H1 (cell line): Measurements from ENCODE around the gene LDB1. TPM values are rescaled to one million over a fixed set of nuclear protein-coding genes. Genes with fewer than 3 reads are reported as not detected.
A peak's percentile ranks its signal among the peaks of the same experiment; 100 is the strongest.

ENCODE experiments used
- ATF3 ChIP-seq: IDR thresholded peaks from 2 replicates; pipeline ENCODE4 v1.6.1; 2011; ENCODE audit warnings: low read depth, mild to moderate bottlenecking, low read length; ENCODE audit not compliant: insufficient read depth
- BCL11A ChIP-seq, 2 experiments: IDR thresholded peaks; one replicate each; pipeline ENCODE4 v1.6.1; 2011; ENCODE audit warnings: low read depth in 2 of 2, low read length in 2 of 2, mild to moderate bottlenecking in 2 of 2
- BRCA1 ChIP-seq: IDR thresholded peaks from 2 replicates; pipeline ENCODE4 v1.6.1; 2012; ENCODE audit warnings: low read depth, low read length, improper control_type of control experiment
- CHD1 ChIP-seq: IDR thresholded peaks from 2 replicates; pipeline ENCODE4 v1.6.1; 2012; ENCODE audit warnings: low read depth, low read length, improper control_type of control experiment
- CTBP2 ChIP-seq: IDR thresholded peaks from 2 replicates; pipeline ENCODE4 v1.7.0; 2011; ENCODE audit warnings: borderline replicate concordance, mild to moderate bottlenecking, moderate library complexity, mixed read lengths, low read length; ENCODE audit not compliant: insufficient read depth, insufficient read length
- EP300 ChIP-seq, 2 experiments: IDR thresholded peaks; 1 replicate in 1 of 2; 2 replicates in 1 of 2; pipeline ENCODE4 v1.6.1; 2011 to 2012; ENCODE audit warnings: low read depth in 2 of 2, low read length in 2 of 2, mild to moderate bottlenecking in 2 of 2, borderline replicate concordance in 1 of 2, inconsistent platforms in 1 of 2, moderate library complexity in 1 of 2
- EZH2 ChIP-seq: fragments of 200-600 bp; sonication (generic); IDR thresholded peaks from 2 replicates; pipeline ENCODE4 v1.7.1; 2012; ENCODE audit warnings: low read depth, mild to moderate bottlenecking, moderate library complexity, low read length, inconsistent platforms; ENCODE audit not compliant: severe bottlenecking
- HDAC2 ChIP-seq, 2 experiments: fragments of 300-600 bp in 1 of 2; sonication (generic) in 1 of 2; IDR thresholded peaks; 2 replicates each; pipeline ENCODE4 v1.6.1; 2011 to 2012; ENCODE audit warnings: low read depth in 2 of 2, low read length in 2 of 2, mild to moderate bottlenecking in 2 of 2, moderate library complexity in 2 of 2, borderline replicate concordance in 1 of 2, inconsistent platforms in 1 of 2
- HDAC6 ChIP-seq: IDR thresholded peaks from one replicate; pipeline ENCODE4 v1.7.1; 2012; ENCODE audit warnings: low read depth, mild to moderate bottlenecking, inconsistent platforms, low read length, moderate library complexity
- JUN ChIP-seq: IDR thresholded peaks from 2 replicates; pipeline ENCODE4 v1.6.1; 2011; ENCODE audit warnings: low read depth, mild to moderate bottlenecking, improper control_type of control experiment, low read length
- KDM4A ChIP-seq: IDR thresholded peaks from one replicate; pipeline ENCODE4 v1.7.1; 2012; ENCODE audit warnings: low read depth, mild to moderate bottlenecking, moderate library complexity, low read length, inconsistent platforms; ENCODE audit not compliant: severe bottlenecking
- MAX ChIP-seq: IDR thresholded peaks from 2 replicates; pipeline ENCODE4 v1.6.1; 2012; ENCODE audit warnings: inconsistent platforms
- POU5F1 ChIP-seq: IDR thresholded peaks from 2 replicates; pipeline ENCODE4 v1.6.1; 2011; ENCODE audit warnings: low read depth, mild to moderate bottlenecking, low read length, moderate library complexity
- RXRA ChIP-seq: IDR thresholded peaks from 2 replicates; pipeline ENCODE4 v1.6.1; 2011; ENCODE audit warnings: low read depth, mild to moderate bottlenecking, low read length, moderate library complexity; ENCODE audit not compliant: insufficient read depth
- SIN3A ChIP-seq, 2 experiments: IDR thresholded peaks in 1 of 2; conservative IDR thresholded peaks in 1 of 2; 2 replicates each; pipeline ENCODE4 v1.6.1; 2011 to 2012; ENCODE audit warnings: low read length in 2 of 2, improper control_type of control experiment in 1 of 2, low read depth in 1 of 2, mild to moderate bottlenecking in 1 of 2
- SP1 ChIP-seq: IDR thresholded peaks from 2 replicates; pipeline ENCODE4 v1.6.1; 2011; ENCODE audit warnings: low read depth, low read length
- SP4 ChIP-seq: IDR thresholded peaks from 2 replicates; pipeline ENCODE4 v1.6.1; 2012; ENCODE audit warnings: low read length, inconsistent platforms
- SRF ChIP-seq: IDR thresholded peaks from 2 replicates; pipeline ENCODE4 v1.6.1; 2011; ENCODE audit warnings: mild to moderate bottlenecking, low read depth, low read length, moderate library complexity
- SUZ12 ChIP-seq: fragments of 200-600 bp; sonication (generic); IDR thresholded peaks from 2 replicates; pipeline ENCODE4 v1.6.1; 2012; ENCODE audit warnings: mild to moderate bottlenecking, inconsistent platforms, low read length, moderate library complexity, mixed read lengths
- TBP ChIP-seq: IDR thresholded peaks from 2 replicates; pipeline ENCODE4 v1.6.1; 2011; ENCODE audit warnings: low read depth, low read length, improper control_type of control experiment
- TCF12 ChIP-seq: IDR thresholded peaks from 2 replicates; pipeline ENCODE4 v1.6.1; 2011; ENCODE audit warnings: low read depth, mild to moderate bottlenecking, low read length
- ZNF274 ChIP-seq: IDR thresholded peaks from 2 replicates; pipeline ENCODE4 v1.7.0; 2012; ENCODE audit warnings: low read length, borderline replicate concordance; ENCODE audit errors: extremely low read depth
- polyA plus RNA-seq, 7 experiments: library from polyadenylated mRNA; depleted of rRNA in 3 of 7; stranded (reverse) in 5 of 7; unstranded in 2 of 7; fragments of >200 nt in 5 of 7; fragments of 200-250 nt in 2 of 7; gene quantifications; 1 replicate in 5 of 7; 2 replicates in 1 of 7; 4 replicates in 1 of 7; pipeline versions ENCODE4 v1.2.1 to v1.2.3, GENCODE V29; 2011 to 2013; ENCODE audit warnings: missing spikeins in 2 of 7, mixed read lengths in 2 of 7
- total RNA-seq: library from RNA; stranded (reverse); fragmentation: NEBNext Ultra II Directional; extraction: Animal tissue kit (Norgen Biotek cat#: 25700); gene quantifications from 2 replicates; pipeline ENCODE4 v1.2.1, GENCODE V29; 2021

The LDB1 gene
- total and polyA plus RNA-seq, 2 of the 8 experiments (the other 6 are each of a cell fraction or from before 2014, with no cell fraction given), result 88.4 to 138 TPM

- peak in 1 of 2 experiments; percentile 76; a peak in 2 of 4 replicates for TF ChIP-seq HDAC2 (IDR thresholded peaks at IDR 0.05; ENCODE audit: borderline replicate concordance in 1 of 2, low read depth in 2 of 2, low read length in 2 of 2)
- 0 out of 2 replicates have a peak, but pooled peaks have one; percentile 42 for TF ChIP-seq TCF12
- TF ChIP-seq KDM4A, result peak; percentile 100
- no peak for TF ChIP-seq CHD1
- no peak for TF ChIP-seq SUZ12
- peak; percentile 92 for TF ChIP-seq ATF3
- TF ChIP-seq MAX, result peak; percentile 73
- no peak; the same call in 1 of the 2 replicates for TF ChIP-seq BRCA1
- peak in 1 of 2 experiments; percentile 90; a peak in 1 of 3 replicates for TF ChIP-seq EP300 (IDR thresholded peaks at IDR 0.05; ENCODE audit: borderline replicate concordance in 1 of 2, low read depth in 2 of 2, low read length in 2 of 2)
- no peak for TF ChIP-seq HDAC6
- no peak for TF ChIP-seq ZNF274
- no peak for TF ChIP-seq POU5F1
- TF ChIP-seq SIN3A (conservative IDR thresholded peaks at IDR 0.05 in 1 of 2, IDR thresholded peaks at IDR 0.05 in 1 of 2; ENCODE audit: low read depth in 1 of 2, low read length in 2 of 2), result peak in 1 of 2 experiments; percentile 92; a peak in 3 of 4 replicates
- 0 out of 2 replicates have a peak, but pooled peaks have one; percentile 18 for TF ChIP-seq RXRA
- peak; percentile 97 for TF ChIP-seq SP1
- peak; percentile 29; the same call in 1 of the 2 replicates for TF ChIP-seq JUN
- peak; percentile 97 for TF ChIP-seq SP4
- TF ChIP-seq CTBP2, result peak; percentile 94
- TF ChIP-seq EZH2, result no peak
- TF ChIP-seq SRF, result peak; percentile 90
- TF ChIP-seq BCL11A (IDR thresholded peaks at IDR 0.05; ENCODE audit: low read depth in 2 of 2, low read length in 2 of 2), result no peak
- peak; percentile 92 for TF ChIP-seq TBP
These were observed 31.8 kb upstream of the LDB1 start, which contains the start of gene NOLC1 (continued) for GRCh38 chr10:102151774-102152544.
